Measurements from ENCODE around the gene TAS2R30. TPM values are rescaled to one million over a fixed set of nuclear protein-coding genes. Genes with fewer than 3 reads are reported as not detected.

Gene TAS2R30
- not detected for polyA plus RNA-seq (2013, experiment 1 of 2; ENCODE audit: insufficient read length)
- polyA plus RNA-seq (2013, experiment 2 of 2; ENCODE audit: insufficient read length): not detected

- no peak for DNase-seq
Observed at GRCh38 chr12:11134305-11134704, at the start of gene TAS2R30. TSS of gene TAS2R30 (minus strand) at chr12:11134644. CDS start at chr12:11134244, 400 bp downstream.

- DNase-seq: no peak
Observed at GRCh38 chr12:11183011-11183410, 48.6 kb upstream of the TAS2R30 start.

GRCh38 chr12:11182529-11182928 is 48.1 kb upstream of the TAS2R30 start:
- DNase-seq: no peak

GRCh38 chr12:11178250-11178649 is 43.8 kb upstream of the TAS2R30 start:
- no peak for DNase-seq

- DNase-seq: peak; percentile 31
Observed at GRCh38 chr12:11174022-11174421, 39.6 kb upstream of the TAS2R30 start.

- peak; percentile 10 for DNase-seq
Observed at GRCh38 chr12:11171969-11172675, 37.7 kb upstream of the TAS2R30 start.

- DNase-seq: peak; percentile 96
Observed at GRCh38 chr12:11171145-11171968, 36.9 kb upstream of the TAS2R30 start, which contains the start of gene SMIM10L1. TSS of gene SMIM10L1 (plus strand) at chr12:11171194. CDS start at chr12:11171357, 163 bp downstream.

- no peak for DNase-seq
Observed at GRCh38 chr12:11170810-11171144, 36.3 kb upstream of the TAS2R30 start.

- no peak for DNase-seq
Observed at GRCh38 chr12:11166300-11166699, 31.9 kb upstream of the TAS2R30 start.

- DNase-seq: no peak
Observed at GRCh38 chr12:11164384-11164783, 29.9 kb upstream of the TAS2R30 start.

- no peak for DNase-seq
Observed at GRCh38 chr12:11162502-11162901, 28.1 kb upstream of the TAS2R30 start.

GRCh38 chr12:11158885-11159444 is 24.5 kb upstream of the TAS2R30 start:
- DNase-seq: no peak

GRCh38 chr12:11154400-11154925 is 20.0 kb upstream of the TAS2R30 start:
- DNase-seq: no peak

GRCh38 chr12:11152725-11153124 is 18.3 kb upstream of the TAS2R30 start:
- no peak for DNase-seq

- no peak for DNase-seq
Observed at GRCh38 chr12:11150832-11151231, 16.4 kb upstream of the TAS2R30 start.

- DNase-seq: no peak
Observed at GRCh38 chr12:11147420-11147819, 13.0 kb upstream of the TAS2R30 start.

GRCh38 chr12:11144297-11144696 is 9.9 kb upstream of the TAS2R30 start:
- no peak for DNase-seq

- no peak for DNase-seq
Observed at GRCh38 chr12:11143352-11143751, 8.9 kb upstream of the TAS2R30 start.

GRCh38 chr12:11136075-11136474 is 1.6 kb upstream of the TAS2R30 start:
- DNase-seq: no peak

GRCh38 chr12:11133816-11134215 is 628 bp downstream of the TAS2R30 start:
- no peak for DNase-seq

GRCh38 chr12:11133162-11133561 is 1.3 kb downstream of the TAS2R30 start:
- DNase-seq: no peak

GRCh38 chr12:11130999-11131398 is 3.4 kb downstream of the TAS2R30 start:
- DNase-seq: no peak

GRCh38 chr12:11130382-11130781 is 4.1 kb downstream of the TAS2R30 start:
- DNase-seq: no peak
